ENCODE data around the gene GAS1. TPM values are rescaled to one million over a fixed set of nuclear protein-coding genes. Genes with fewer than 3 reads are reported as not detected.
A peak's percentile ranks its signal among the peaks of the same experiment; 100 is the strongest.

The GAS1 gene
- polyA plus RNA-seq, 1 donor = 23.6 TPM

DNA sequence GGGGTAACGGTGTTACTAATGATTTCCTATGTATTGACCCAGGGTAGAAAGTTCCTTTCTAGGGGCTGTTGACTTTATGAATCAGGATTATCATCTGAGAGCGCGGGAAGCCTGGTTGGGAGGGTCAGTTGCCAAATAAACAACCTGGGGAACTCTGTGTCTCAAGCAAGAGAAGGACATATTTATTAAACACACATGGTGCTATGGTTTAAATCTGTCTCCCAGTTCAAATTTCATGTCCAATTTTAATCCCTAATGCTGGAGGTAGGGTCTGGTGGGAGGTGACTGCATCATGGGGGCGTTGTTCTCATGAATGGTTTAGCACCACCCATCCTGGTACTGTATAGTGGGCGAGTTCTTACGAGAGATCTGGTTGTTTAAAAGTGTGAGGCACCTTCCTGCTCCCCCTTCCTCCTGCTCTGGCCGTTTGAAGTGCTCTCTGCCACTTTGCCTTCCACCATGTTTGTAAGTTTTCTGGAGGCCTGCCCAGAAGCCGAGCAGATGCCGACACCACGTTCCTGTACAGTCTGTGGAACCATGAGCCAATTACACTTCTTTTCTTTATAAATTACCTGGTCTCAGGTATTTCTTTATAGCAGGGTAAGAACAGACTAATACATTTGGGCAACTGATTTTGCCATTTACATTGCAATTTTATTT is 19.7 kb upstream of the GAS1 start:
- H3K4me3 ChIP-seq (ENCODE audit: low read length) = no peak overlapping the region
- DNase-seq = no peak
- 55% methylated on average over 2 of the region's 10 CpGs for WGBS (ENCODE audit: insufficient coverage, low lambda C conversion rate)
- no peak overlapping the region for H3K27ac ChIP-seq (ENCODE audit: low read length)
- no peaks in the 10 kb centered on the region for H3K36me3 ChIP-seq (ENCODE audit: control insufficient read depth, insufficient read depth, low read length)
- H3K27me3 ChIP-seq (ENCODE audit: control insufficient read depth, insufficient read depth, low read length) = no peaks in the 10 kb centered on the region
- H3K9me3 ChIP-seq (ENCODE audit: control insufficient read depth, low read depth, low read length) = no peaks in the 10 kb centered on the region
- no peaks in the 10 kb centered on the region for H3K4me1 ChIP-seq (ENCODE audit: control insufficient read depth, insufficient read depth, low read length)

DNA sequence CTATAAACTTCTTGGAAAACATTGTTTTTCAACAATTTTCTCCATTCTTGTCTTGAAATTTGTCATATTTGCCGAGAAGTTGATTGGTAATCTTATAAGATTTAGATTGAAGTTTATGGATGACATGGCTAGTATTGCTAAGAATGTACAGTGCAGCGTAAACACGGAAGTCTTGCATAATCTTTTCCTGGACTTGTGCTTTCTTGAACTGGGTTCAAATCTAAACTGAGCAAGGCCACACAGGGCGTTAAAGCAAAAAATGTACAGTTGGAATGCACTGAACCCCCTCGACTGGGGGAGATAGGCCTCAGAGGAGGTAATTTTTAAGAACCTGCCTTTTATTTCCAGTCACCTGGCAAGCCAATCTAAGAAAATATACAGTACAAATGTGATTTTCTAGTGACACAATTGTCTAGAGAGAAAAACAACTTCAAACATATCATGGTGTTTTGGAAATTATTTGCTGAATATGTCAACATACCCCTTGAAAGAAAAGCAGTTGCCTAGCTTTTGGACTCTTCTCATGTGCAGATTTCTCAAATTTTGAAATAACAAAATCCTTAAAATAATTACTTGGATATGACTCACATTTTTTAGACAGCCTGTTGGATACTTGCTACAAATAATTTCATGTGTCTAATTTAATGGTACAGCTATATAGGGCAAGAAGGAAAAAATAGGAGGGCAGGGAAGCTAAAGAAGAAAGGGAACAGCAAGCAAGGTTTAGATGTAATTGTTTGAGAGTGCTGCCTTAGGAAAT is 18.5 kb upstream of the GAS1 start:
- no peak overlapping the region for H3K4me3 ChIP-seq (ENCODE audit: low read length)
- peaks cover 3% of the 10 kb centered on the region for H3K27me3 ChIP-seq (ENCODE audit: control insufficient read depth, insufficient read depth, low read length)
- no peaks in the 10 kb centered on the region for H3K4me1 ChIP-seq (ENCODE audit: control insufficient read depth, insufficient read depth, low read length)
- H3K36me3 ChIP-seq (ENCODE audit: control insufficient read depth, insufficient read depth, low read length) = no peaks in the 10 kb centered on the region
- H3K9me3 ChIP-seq (ENCODE audit: control insufficient read depth, low read depth, low read length) = no peaks in the 10 kb centered on the region
- DNase-seq = peak in 1 of 2 donors; percentile 28
- 100% methylated on average over 2 of the region's 5 CpGs for WGBS (ENCODE audit: insufficient coverage, low lambda C conversion rate)
- H3K27ac ChIP-seq (ENCODE audit: low read length) = no peak overlapping the region

DNA sequence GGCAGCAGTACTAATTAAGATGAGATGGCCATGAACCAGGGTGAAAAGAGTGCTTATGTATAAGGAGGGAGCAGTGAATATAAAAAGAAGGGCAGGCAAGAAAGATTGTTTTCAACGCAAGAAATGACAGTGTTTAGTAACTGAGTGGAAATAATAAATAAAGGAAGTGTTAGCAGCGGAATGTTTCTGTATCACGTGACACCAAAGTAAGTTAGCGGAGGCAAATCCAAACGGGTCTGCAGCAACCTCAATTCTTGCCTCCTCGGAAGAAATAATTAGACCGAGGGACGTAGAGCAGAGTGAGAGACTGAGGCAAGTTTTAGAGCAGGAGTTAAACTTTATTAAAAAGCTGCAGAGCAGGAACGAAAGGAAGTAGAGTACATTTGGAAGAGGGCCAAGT is 15.4 kb upstream of the GAS1 start:
- Histone ChIP-seq H3K4me1 (ENCODE audit: control insufficient read depth, insufficient read depth, low read length) (no peaks in the 10 kb centered on the region), H3K36me3 (ENCODE audit: control insufficient read depth, insufficient read depth, low read length) (no peaks in the 10 kb centered on the region), H3K27me3 (ENCODE audit: control insufficient read depth, insufficient read depth, low read length) (peaks cover 12% of the 10 kb centered on the region), H3K9me3 (ENCODE audit: control insufficient read depth, low read depth, low read length) (no peaks in the 10 kb centered on the region), H3K4me3 (ENCODE audit: low read length) (no peak overlapping the region), H3K27ac (ENCODE audit: low read length) (no peak overlapping the region)
- 84% methylated on average over 4 of the region's 9 CpGs for whole genome bisulfite sequencing (ENCODE audit: insufficient coverage, low lambda C conversion rate)
- DNase-seq = no peak

DNA sequence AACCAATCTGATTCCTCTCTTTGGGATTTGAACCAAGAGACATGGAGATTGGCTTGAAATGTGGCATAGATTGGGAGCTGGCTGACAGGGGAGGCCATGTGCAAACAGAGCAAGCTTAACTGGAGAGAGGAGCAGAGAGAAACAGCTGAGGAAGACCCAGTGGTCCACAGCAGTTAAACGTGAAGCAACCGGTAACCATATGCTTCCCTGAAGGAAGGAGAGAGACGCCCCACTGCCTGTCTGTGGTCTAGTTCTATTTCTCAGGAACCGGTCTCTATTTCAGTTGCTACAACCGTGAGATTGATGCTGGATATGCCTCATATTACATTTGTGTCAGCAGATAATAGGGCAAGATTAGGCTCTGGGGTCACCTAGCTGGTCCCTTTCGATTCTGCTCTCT is 13.6 kb upstream of the GAS1 start:
- Histone ChIP-seq H3K4me3 (ENCODE audit: low read length) (no peak overlapping the region), H3K4me1 (ENCODE audit: control insufficient read depth, insufficient read depth, low read length) (no peaks in the 10 kb centered on the region), H3K9me3 (ENCODE audit: control insufficient read depth, low read depth, low read length) (no peaks in the 10 kb centered on the region), H3K27me3 (ENCODE audit: control insufficient read depth, insufficient read depth, low read length) (peaks cover 12% of the 10 kb centered on the region), H3K36me3 (ENCODE audit: control insufficient read depth, insufficient read depth, low read length) (no peaks in the 10 kb centered on the region), H3K27ac (ENCODE audit: low read length) (no peak overlapping the region)
- no peak for DNase-seq
- WGBS (ENCODE audit: insufficient coverage, low lambda C conversion rate) = no CpG with 5 or more reads among the region's 6 CpGs

DNA sequence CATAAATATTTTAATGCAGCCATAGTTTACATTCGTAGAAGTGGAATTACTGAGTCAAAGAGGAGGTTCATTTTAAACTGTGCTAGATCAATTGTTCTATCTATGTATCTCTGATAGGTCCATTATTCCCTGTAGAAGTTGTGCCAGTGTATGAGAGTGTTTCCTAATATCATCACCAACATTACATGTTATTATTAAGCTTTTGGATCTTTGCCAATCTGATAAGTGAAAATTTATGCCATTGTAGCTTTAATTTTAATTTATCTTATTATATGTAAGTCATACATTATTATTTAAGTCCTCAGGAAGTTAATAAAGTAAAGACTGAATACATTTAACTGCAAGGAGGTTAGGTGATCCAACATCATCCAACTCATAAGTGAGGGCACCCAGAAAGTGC is 10.9 kb upstream of the GAS1 start:
- no peaks in the 10 kb centered on the region for H3K36me3 ChIP-seq (ENCODE audit: control insufficient read depth, insufficient read depth, low read length)
- no peak overlapping the region for H3K4me3 ChIP-seq (ENCODE audit: low read length)
- H3K27me3 ChIP-seq (ENCODE audit: control insufficient read depth, insufficient read depth, low read length) = peaks cover 14% of the 10 kb centered on the region
- no peaks in the 10 kb centered on the region for H3K4me1 ChIP-seq (ENCODE audit: control insufficient read depth, insufficient read depth, low read length)
- no peak for DNase-seq
- WGBS (ENCODE audit: insufficient coverage, low lambda C conversion rate) = no CpG with 5 or more reads among the region's 1 CpG
- H3K9me3 ChIP-seq (ENCODE audit: control insufficient read depth, low read depth, low read length) = no peaks in the 10 kb centered on the region
- H3K27ac ChIP-seq (ENCODE audit: low read length) = no peak overlapping the region

DNA sequence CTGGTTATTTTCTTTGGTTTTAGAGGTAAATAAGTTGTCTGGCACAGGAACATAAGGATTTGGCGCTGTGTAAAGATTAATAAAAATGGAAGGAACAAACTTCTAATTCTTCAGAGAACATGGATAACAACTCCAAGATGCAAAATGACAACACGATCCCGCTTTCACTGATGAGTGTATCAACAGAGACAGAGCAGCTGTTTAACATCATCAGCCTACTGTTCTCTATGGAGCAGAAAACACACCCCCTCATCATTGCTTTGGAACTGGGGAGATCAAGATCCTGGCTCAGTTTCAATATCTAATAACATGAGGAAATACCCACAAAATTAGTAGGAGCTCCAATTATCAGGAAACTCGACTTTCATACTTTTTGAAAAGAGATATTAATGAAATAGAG is 8.3 kb upstream of the GAS1 start:
- DNase-seq = no peak
- H3K36me3 ChIP-seq (ENCODE audit: control insufficient read depth, insufficient read depth, low read length) = no peaks in the 10 kb centered on the region
- no peak overlapping the region for H3K4me3 ChIP-seq (ENCODE audit: low read length)
- no peaks in the 10 kb centered on the region for H3K4me1 ChIP-seq (ENCODE audit: control insufficient read depth, insufficient read depth, low read length)
- H3K27me3 ChIP-seq (ENCODE audit: control insufficient read depth, insufficient read depth, low read length) = peaks cover 18% of the 10 kb centered on the region
- H3K9me3 ChIP-seq (ENCODE audit: control insufficient read depth, low read depth, low read length) = no peaks in the 10 kb centered on the region
- 71% methylated on average over 1 of the region's 4 CpGs for WGBS (ENCODE audit: insufficient coverage, low lambda C conversion rate)
- no peak overlapping the region for H3K27ac ChIP-seq (ENCODE audit: low read length)

DNA sequence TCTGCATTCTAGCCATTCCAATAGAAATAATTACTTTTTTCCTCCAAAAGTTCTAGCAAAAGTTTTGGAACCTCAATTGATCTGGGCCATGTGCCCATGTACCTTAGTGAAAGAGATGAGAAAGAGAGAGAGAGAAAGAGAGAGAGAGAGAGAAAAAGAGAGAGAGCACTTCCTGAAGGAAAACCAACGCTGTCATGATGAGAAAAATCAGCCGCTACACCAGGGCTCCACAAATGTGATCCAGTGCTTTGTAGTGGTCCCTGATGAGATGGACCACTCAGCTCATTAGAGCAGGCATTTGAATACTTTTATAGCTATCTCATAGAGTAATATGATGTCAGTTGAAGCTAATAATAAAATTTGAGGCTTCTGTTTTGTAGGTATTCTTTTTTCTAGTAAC is 7.7 kb upstream of the GAS1 start:
- H3K36me3 ChIP-seq (ENCODE audit: control insufficient read depth, insufficient read depth, low read length) = no peaks in the 10 kb centered on the region
- no peak overlapping the region for H3K27ac ChIP-seq (ENCODE audit: low read length)
- H3K4me1 ChIP-seq (ENCODE audit: control insufficient read depth, insufficient read depth, low read length) = no peaks in the 10 kb centered on the region
- no peak overlapping the region for H3K4me3 ChIP-seq (ENCODE audit: low read length)
- H3K27me3 ChIP-seq (ENCODE audit: control insufficient read depth, insufficient read depth, low read length) = peaks cover 15% of the 10 kb centered on the region
- no peak for DNase-seq
- no CpG with 5 or more reads among the region's 2 CpGs for WGBS (ENCODE audit: insufficient coverage, low lambda C conversion rate)
- H3K9me3 ChIP-seq (ENCODE audit: control insufficient read depth, low read depth, low read length) = no peaks in the 10 kb centered on the region

DNA sequence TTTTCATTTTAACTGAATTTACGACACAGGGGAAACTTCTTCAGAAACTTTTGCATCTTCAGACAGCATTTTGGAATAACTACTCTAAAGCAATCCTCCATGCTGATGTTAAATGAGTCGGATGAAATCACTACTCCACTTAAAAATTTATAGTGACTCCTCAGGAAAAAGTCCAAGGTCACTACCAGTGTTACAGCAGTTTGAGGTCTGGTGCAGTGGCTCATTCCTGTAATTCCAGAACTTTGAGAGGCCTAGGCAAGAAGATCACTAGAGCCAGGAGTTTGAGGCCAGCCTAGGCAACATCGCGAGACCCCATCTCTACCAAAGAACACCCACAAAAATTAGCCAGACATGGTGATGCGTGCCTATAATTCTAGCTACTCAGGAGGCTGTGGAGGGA is 5.9 kb upstream of the GAS1 start:
- Histone ChIP-seq H3K4me1 (ENCODE audit: control insufficient read depth, insufficient read depth, low read length) (no peaks in the 10 kb centered on the region), H3K4me3 (ENCODE audit: low read length) (no peak overlapping the region), H3K36me3 (ENCODE audit: control insufficient read depth, insufficient read depth, low read length) (no peaks in the 10 kb centered on the region), H3K9me3 (ENCODE audit: control insufficient read depth, low read depth, low read length) (no peaks in the 10 kb centered on the region), H3K27me3 (ENCODE audit: control insufficient read depth, insufficient read depth, low read length) (peaks cover 15% of the 10 kb centered on the region), H3K27ac (ENCODE audit: low read length) (no peak overlapping the region)
- no peak for DNase-seq
- 80% methylated on average over 1 of the region's 5 CpGs for WGBS (ENCODE audit: insufficient coverage, low lambda C conversion rate)

DNA sequence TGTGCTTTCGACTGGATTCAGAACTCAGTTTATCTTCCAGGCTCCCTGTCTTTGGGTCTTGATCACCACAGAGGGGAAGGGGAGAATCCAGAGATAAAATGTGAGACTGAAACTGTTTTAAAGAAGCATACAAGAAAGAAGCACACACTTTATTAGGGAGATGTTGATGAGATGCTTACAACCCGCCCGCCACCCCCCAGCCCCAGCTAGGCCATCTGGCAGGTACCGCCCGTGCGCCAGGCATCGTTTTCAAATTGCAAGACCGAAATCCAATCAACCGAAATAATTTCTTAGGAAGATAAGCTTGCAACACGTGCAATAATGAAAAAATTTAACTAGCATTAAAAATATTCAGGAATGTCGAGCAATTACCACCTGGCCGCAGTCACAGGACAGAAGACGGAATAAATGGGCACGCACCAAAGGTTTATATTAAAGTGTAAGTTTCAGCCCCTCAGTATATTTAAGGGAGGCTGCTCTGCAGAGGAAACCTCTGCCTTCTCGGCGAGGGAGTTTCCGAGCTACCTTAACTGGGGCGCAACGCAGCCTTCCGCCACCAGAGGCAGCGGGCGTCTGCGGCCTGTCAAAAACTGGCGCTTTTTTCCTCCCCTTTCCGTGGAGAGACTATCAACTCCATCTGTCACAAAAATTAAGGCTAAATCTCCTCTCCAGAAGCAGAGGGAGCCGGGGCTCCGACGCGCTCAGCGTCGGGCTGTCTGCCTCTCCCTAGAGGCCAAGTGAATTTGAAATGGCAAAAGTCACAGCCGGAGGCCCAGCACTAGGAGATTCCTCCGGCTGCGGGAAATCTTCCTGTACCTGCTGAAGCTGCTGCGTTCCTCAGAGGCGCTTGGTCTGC is 996 bp upstream of the GAS1 start:
- Histone ChIP-seq H3K27me3 (ENCODE audit: control insufficient read depth, insufficient read depth, low read length) (peaks cover 38% of the 10 kb centered on the region), H3K4me1 (ENCODE audit: control insufficient read depth, insufficient read depth, low read length) (no peaks in the 10 kb centered on the region), H3K36me3 (ENCODE audit: control insufficient read depth, insufficient read depth, low read length) (no peaks in the 10 kb centered on the region), H3K4me3 (ENCODE audit: low read length) (peak overlapping the region; percentile 27), H3K27ac (ENCODE audit: low read length) (peak overlapping the region; percentile 10), H3K9me3 (ENCODE audit: control insufficient read depth, low read depth, low read length) (no peaks in the 10 kb centered on the region)
- no CpG with 5 or more reads among the region's 36 CpGs for WGBS (ENCODE audit: insufficient coverage, low lambda C conversion rate)
- DNase-seq = peak; percentile 48 to 68
